ENCODE results near the gene TBC1D16.
"Not testable (repeated sequence)": the region's sequence is repeated elsewhere in the genome, so short reads cannot be mapped to it uniquely, and the experiment has no call there.

DNA sequence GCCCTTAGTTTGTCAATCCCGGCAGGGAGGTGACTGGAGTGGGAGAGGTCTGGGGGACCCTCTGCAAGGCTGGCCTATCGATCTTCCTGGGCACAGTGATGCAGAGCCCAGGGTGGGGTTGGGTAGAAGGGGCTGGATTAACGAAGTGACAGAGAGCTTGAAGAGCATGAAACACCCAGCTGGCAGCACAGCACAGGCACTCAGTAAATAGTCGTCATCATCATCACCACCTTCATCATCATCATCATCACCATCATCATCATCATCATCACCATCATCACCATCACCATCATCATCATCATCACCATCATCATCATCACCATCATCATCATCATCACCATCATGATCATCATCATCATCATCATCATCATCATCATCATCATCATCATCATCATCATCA lies 142.2 kb downstream of the TBC1D16 start:
- TF ChIP-seq POLR2A, POLR2AphosphoS5 (IDR thresholded peaks at IDR 0.05; ENCODE audit: low read depth, low read length): not testable (repeated sequence)

Data from GM12892 (cell line).